ENCODE data around the gene ZSCAN5A. TPM values are rescaled to one million over a fixed set of nuclear protein-coding genes. Genes with fewer than 3 reads are reported as not detected.

Gene ZSCAN5A
- total and polyA plus RNA-seq, 3 experiments from 2014 or later: 10.4 to 11.6 (median 11.2) TPM

- Histone ChIP-seq H3K4me1 (ENCODE audit: insufficient read depth, low read length) (no peaks in the 10 kb centered on the region), H3K9me3 (ENCODE audit: low read length) (no peaks in the 10 kb centered on the region), H3K36me3 (ENCODE audit: insufficient read depth, low read length) (no peaks in the 10 kb centered on the region), H3K27me3 (ENCODE audit: insufficient read depth, low read length, poor library complexity, severe bottlenecking) (no peaks in the 10 kb centered on the region), H3K4me3 (ENCODE audit: low read length) (no peak overlapping the region), H3K27ac (ENCODE audit: low read depth, low read length) (no peak overlapping the region)
- ChIA-PET POLR2A (no interaction called here), CTCF (interaction anchor here (0.7 to 1.1 kb wide), 2 partner anchors 73 to 215 kb away, joined by 3 read pairs; no protein-coding TSS in a partner anchor)
- H3K36me3 Mint-ChIP-seq: peaks cover 18 to 42% (median 32%) of the 10 kb centered on the region in 3 donors
- peaks cover 0 to 3% (median 0%) of the 10 kb centered on the region in 5 donors for H3K9me3 Mint-ChIP-seq
- no peak overlapping the region for H3K27ac Mint-ChIP-seq
- H3K4me3 Mint-ChIP-seq: no peak overlapping the region
- DNase-seq: no peak
- no peaks in the 10 kb centered on the region for H3K27me3 Mint-ChIP-seq
- H3K4me1 Mint-ChIP-seq: peaks cover 0 to 3% (median 0%) of the 10 kb centered on the region in 3 donors
These were observed 22.8 kb downstream of the ZSCAN5A start for GRCh38 chr19:56291867-56292266.

GRCh38 chr19:56290104-56290503, 24.5 kb downstream of the ZSCAN5A start:
- H3K4me3 ChIP-seq (ENCODE audit: low read length): no peak overlapping the region

GRCh38 chr19:56284746-56285145, 29.9 kb downstream of the ZSCAN5A start:
- ChIA-PET POLR2A (no interaction called here), CTCF (no interaction called here)
- Mint-ChIP-seq H3K4me1 (peaks cover 0 to 3% (median 0%) of the 10 kb centered on the region in 3 donors), H3K4me3 (no peak overlapping the region), H3K27ac (no peak overlapping the region), H3K36me3 (peaks cover 6 to 11% (median 9%) of the 10 kb centered on the region in 3 donors), H3K27me3 (no peaks in the 10 kb centered on the region), H3K9me3 (no peaks in the 10 kb centered on the region)
- no peaks in the 10 kb centered on the region for H3K36me3 ChIP-seq (ENCODE audit: insufficient read depth, low read length)
- H3K4me3 ChIP-seq (ENCODE audit: low read length): no peak overlapping the region
- H3K9me3 ChIP-seq (ENCODE audit: low read length): no peaks in the 10 kb centered on the region
- H3K27me3 ChIP-seq (ENCODE audit: insufficient read depth, low read length, poor library complexity, severe bottlenecking): no peaks in the 10 kb centered on the region
- H3K27ac ChIP-seq (ENCODE audit: low read depth, low read length): no peak overlapping the region
- H3K4me1 ChIP-seq (ENCODE audit: insufficient read depth, low read length): no peaks in the 10 kb centered on the region
- no peak for DNase-seq

More at GRCh38 chr19:56290104-56290503, 24.5 kb downstream of the ZSCAN5A start:
- ChIA-PET CTCF (no interaction called here), POLR2A (no interaction called here)
- H3K27me3 ChIP-seq (ENCODE audit: insufficient read depth, low read length, poor library complexity, severe bottlenecking): no peaks in the 10 kb centered on the region
- Mint-ChIP-seq H3K4me1 (peaks cover 0 to 3% (median 0%) of the 10 kb centered on the region in 3 donors), H3K36me3 (peaks cover 12 to 33% (median 29%) of the 10 kb centered on the region in 3 donors), H3K9me3 (peaks cover 0 to 3% (median 0%) of the 10 kb centered on the region in 5 donors), H3K27ac (no peak overlapping the region), H3K27me3 (no peaks in the 10 kb centered on the region), H3K4me3 (no peak overlapping the region)
- no peak overlapping the region for H3K27ac ChIP-seq (ENCODE audit: low read depth, low read length)
- no peaks in the 10 kb centered on the region for H3K9me3 ChIP-seq (ENCODE audit: low read length)
- H3K4me1 ChIP-seq (ENCODE audit: insufficient read depth, low read length): no peaks in the 10 kb centered on the region
- no peaks in the 10 kb centered on the region for H3K36me3 ChIP-seq (ENCODE audit: insufficient read depth, low read length)
- DNase-seq: no peak

DNA sequence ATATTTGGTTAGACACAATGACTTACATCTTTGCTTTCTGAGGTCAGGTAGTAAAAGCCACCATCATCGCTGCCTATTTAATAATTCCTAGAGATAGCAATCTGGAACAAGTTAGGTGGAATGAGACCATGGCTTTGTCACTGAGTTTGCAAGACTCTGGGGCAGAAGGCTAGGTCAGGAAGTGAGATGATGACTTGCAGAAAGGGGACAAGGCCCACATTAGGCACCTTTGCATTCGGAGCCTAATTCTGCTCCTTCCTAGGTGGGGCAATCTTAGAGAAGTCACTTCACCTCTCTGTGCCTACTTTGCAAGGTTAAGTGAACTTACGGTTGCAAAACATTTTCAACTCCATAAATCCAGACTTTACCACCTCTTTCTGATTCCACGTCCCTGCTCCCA, 31.8 kb downstream of the ZSCAN5A start:
- no peaks in the 10 kb centered on the region for H3K9me3 Mint-ChIP-seq
- H3K36me3 Mint-ChIP-seq: peaks cover 2 to 7% (median 2%) of the 10 kb centered on the region in 3 donors

DNA sequence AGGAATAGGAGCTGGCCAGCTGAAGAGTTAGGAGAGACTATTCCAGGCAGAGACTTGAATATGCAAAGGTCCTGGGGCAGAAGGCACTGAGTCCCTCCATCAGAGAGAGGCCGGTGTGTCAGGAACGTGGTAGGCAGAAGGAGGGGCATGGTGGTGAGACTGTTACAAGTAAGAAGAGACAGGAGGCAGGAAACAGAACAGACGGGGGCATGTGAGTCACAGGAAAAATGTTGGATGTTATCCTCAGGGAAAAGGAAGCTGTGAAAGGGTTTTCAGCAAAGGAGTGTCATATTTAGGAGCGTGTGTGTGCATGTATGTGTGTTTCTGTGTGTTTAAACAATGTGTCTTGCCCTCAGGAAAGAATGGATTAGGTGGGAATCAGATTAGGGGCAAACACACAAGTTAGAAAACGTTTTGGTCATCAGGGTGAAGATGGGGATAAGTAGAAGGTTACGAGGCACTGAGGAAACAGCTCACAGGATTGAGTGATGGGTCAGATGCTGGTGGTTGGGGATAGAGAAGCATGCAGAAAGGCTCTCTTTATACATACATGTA, 41.0 kb downstream of the ZSCAN5A start:
- POLR2A ChIA-PET: no interaction called here
- peak overlapping the region in 1 of 8 donors; percentile 24 for H3K27ac Mint-ChIP-seq
- no peak for DNase-seq

More for the DNA sequence above, 31.8 kb downstream of the ZSCAN5A start:
- H3K27me3 ChIP-seq (ENCODE audit: insufficient read depth, low read length, poor library complexity, severe bottlenecking): no peaks in the 10 kb centered on the region
- H3K4me3 Mint-ChIP-seq: no peak overlapping the region
- no peaks in the 10 kb centered on the region for H3K4me1 Mint-ChIP-seq
- CTCF ChIA-PET: no interaction called here
- H3K9me3 ChIP-seq (ENCODE audit: low read length): no peaks in the 10 kb centered on the region
- no peak for DNase-seq
- POLR2A ChIA-PET: no interaction called here
- no peaks in the 10 kb centered on the region for H3K4me1 ChIP-seq (ENCODE audit: insufficient read depth, low read length)
- no peaks in the 10 kb centered on the region for H3K27me3 Mint-ChIP-seq
- H3K27ac Mint-ChIP-seq: no peak overlapping the region
- no peaks in the 10 kb centered on the region for H3K36me3 ChIP-seq (ENCODE audit: insufficient read depth, low read length)
- H3K4me3 ChIP-seq (ENCODE audit: low read length): no peak overlapping the region
- H3K27ac ChIP-seq (ENCODE audit: low read depth, low read length): no peak overlapping the region

DNA sequence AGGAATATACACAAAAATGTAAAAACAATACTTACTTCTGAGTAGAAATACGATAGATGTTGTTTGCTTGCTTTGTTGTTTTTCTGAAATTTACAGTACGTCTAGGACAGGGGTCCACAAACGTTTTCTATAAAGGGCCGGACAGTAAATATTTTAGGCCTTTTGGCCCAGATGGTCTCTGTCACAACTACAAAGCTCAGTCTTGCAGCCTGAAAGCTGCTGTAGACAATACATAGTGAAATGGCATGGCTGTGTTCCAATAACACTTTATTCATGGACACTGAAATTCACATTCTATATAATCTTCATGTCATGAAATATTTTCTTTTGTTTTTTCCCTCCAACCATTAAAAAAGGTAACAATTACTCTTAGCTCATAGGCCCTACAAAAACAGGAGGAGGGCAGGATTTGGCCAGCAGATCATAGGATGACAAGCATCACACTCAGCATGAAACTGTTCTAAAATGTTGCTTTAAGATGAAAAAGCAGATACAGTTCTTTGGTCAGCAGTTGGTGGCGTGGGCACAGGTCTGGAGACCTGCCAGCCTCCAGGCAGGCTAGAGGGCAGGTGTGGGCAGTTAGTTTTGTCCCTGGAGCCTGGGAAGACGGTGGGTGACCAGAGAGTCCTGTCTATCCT, 42.4 kb downstream of the ZSCAN5A start, which contains the start of gene EDDM13:
EDDM13 (plus strand) TSS at position 588 of the 638 bp plus-strand sequence. CDS start 87 bp downstream, outside the sequence.
- Histone ChIP-seq H3K36me3 (ENCODE audit: insufficient read depth, low read length) (no peaks in the 10 kb centered on the region), H3K9me3 (ENCODE audit: low read length) (no peaks in the 10 kb centered on the region), H3K4me1 (ENCODE audit: insufficient read depth, low read length) (no peaks in the 10 kb centered on the region), H3K4me3 (ENCODE audit: low read length) (no peak within 1 kb of the TSS), H3K27ac (ENCODE audit: low read depth, low read length) (no peak within 1 kb of the TSS), H3K27me3 (ENCODE audit: insufficient read depth, low read length, poor library complexity, severe bottlenecking) (no peaks in the 10 kb centered on the region)
- Mint-ChIP-seq H3K36me3 (peaks cover 4 to 10% (median 8%) of the 10 kb centered on the region in 3 donors), H3K27ac (peak within 1 kb of the TSS in 2 of 8 donors; percentile 24 to 58), H3K4me1 (no peaks in the 10 kb centered on the region), H3K9me3 (no peaks in the 10 kb centered on the region), H3K4me3 (no peak within 1 kb of the TSS), H3K27me3 (no peaks in the 10 kb centered on the region)
- no peak for DNase-seq
- ChIA-PET CTCF (no interaction called here), POLR2A (no interaction called here)

More for the DNA sequence above, 41.0 kb downstream of the ZSCAN5A start:
- H3K27ac ChIP-seq (ENCODE audit: low read depth, low read length): no peak overlapping the region
- no peaks in the 10 kb centered on the region for H3K27me3 ChIP-seq (ENCODE audit: insufficient read depth, low read length, poor library complexity, severe bottlenecking)
- no peaks in the 10 kb centered on the region for H3K4me1 ChIP-seq (ENCODE audit: insufficient read depth, low read length)
- no peaks in the 10 kb centered on the region for H3K9me3 ChIP-seq (ENCODE audit: low read length)
- Mint-ChIP-seq H3K9me3 (no peaks in the 10 kb centered on the region), H3K4me1 (no peaks in the 10 kb centered on the region), H3K4me3 (no peak overlapping the region), H3K36me3 (peaks cover 4 to 11% (median 8%) of the 10 kb centered on the region in 3 donors), H3K27me3 (no peaks in the 10 kb centered on the region)
- CTCF ChIA-PET: interaction anchor here (1.7 kb wide), 1 partner anchor 8 kb away, joined by 3 read pairs; no protein-coding TSS in a partner anchor
- H3K36me3 ChIP-seq (ENCODE audit: insufficient read depth, low read length): no peaks in the 10 kb centered on the region
- no peak overlapping the region for H3K4me3 ChIP-seq (ENCODE audit: low read length)

DNA sequence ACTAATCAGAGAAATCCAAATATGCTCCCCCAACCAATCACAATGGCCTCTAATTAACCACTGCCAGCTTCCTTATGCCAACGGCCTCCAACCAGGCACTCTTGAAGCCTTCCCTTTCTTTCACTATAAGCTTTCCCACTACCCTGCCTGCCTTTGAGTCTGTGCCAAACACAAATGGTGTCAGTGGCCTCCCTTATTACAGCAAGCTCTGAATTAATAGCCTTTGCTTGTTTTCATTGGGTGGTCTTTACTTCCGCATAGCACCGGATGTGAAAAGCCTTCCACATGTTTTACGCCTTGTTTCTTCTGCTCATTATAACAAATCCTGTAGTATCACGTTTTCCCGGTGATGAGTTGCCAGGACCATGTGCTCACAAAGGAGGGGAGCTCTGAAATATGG, 43.5 kb downstream of the ZSCAN5A start:
- Histone ChIP-seq H3K4me3 (ENCODE audit: low read length) (no peak overlapping the region), H3K27ac (ENCODE audit: low read depth, low read length) (no peak overlapping the region), H3K27me3 (ENCODE audit: insufficient read depth, low read length, poor library complexity, severe bottlenecking) (no peaks in the 10 kb centered on the region), H3K36me3 (ENCODE audit: insufficient read depth, low read length) (no peaks in the 10 kb centered on the region), H3K9me3 (ENCODE audit: low read length) (no peaks in the 10 kb centered on the region), H3K4me1 (ENCODE audit: insufficient read depth, low read length) (no peaks in the 10 kb centered on the region)
- no peaks in the 10 kb centered on the region for H3K27me3 Mint-ChIP-seq
- no peak overlapping the region for H3K27ac Mint-ChIP-seq
- DNase-seq: no peak
- H3K9me3 Mint-ChIP-seq: no peaks in the 10 kb centered on the region
- no peak overlapping the region for H3K4me3 Mint-ChIP-seq
- POLR2A ChIA-PET: no interaction called here
- CTCF ChIA-PET: no interaction called here
- no peaks in the 10 kb centered on the region for H3K4me1 Mint-ChIP-seq
- H3K36me3 Mint-ChIP-seq: peaks cover 4 to 8% (median 4%) of the 10 kb centered on the region in 3 donors

DNA sequence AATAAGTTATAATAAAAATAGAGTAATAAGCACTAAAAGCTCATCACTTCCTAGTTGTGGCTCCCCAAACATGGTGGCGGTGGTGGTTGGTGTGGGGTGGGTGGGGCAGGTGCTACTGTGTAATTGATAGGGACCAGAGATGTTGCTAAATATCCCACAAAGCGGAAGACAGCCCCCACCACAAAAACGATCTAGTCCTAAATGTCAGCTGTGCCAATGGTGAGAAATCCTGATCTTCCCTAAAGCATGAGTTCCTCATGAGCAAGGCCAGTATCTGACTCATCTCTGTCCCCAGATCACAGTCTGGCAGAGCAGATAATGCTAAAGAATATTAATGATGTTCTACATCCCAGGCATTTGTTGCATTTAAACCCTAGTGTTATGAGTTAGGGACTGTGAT, 44.0 kb downstream of the ZSCAN5A start:
- Mint-ChIP-seq H3K4me3 (no peak overlapping the region), H3K27ac (no peak overlapping the region), H3K9me3 (no peaks in the 10 kb centered on the region), H3K27me3 (no peaks in the 10 kb centered on the region), H3K36me3 (peaks cover 4 to 8% (median 4%) of the 10 kb centered on the region in 3 donors), H3K4me1 (no peaks in the 10 kb centered on the region)
- Histone ChIP-seq H3K27me3 (ENCODE audit: insufficient read depth, low read length, poor library complexity, severe bottlenecking) (no peaks in the 10 kb centered on the region), H3K4me1 (ENCODE audit: insufficient read depth, low read length) (no peaks in the 10 kb centered on the region), H3K4me3 (ENCODE audit: low read length) (no peak overlapping the region), H3K36me3 (ENCODE audit: insufficient read depth, low read length) (no peaks in the 10 kb centered on the region), H3K27ac (ENCODE audit: low read depth, low read length) (no peak overlapping the region), H3K9me3 (ENCODE audit: low read length) (no peaks in the 10 kb centered on the region)
- ChIA-PET CTCF (no interaction called here), POLR2A (no interaction called here)
- DNase-seq: no peak

Data from CD8-positive, alpha-beta memory T cell (primary cell).